Measurements from ENCODE around the gene ZMIZ1.

- TF ChIP-seq CTCF (conservative IDR thresholded peaks at IDR 0.05; ENCODE audit: low read depth, low read length) (no peak), EZH2 (IDR thresholded peaks at IDR 0.05; ENCODE audit: borderline replicate concordance, low read depth, low read length, poor library complexity, severe bottlenecking) (no peak)
These were observed 134.4 kb downstream of the ZMIZ1 start for GRCh38 chr10:79203014-79203644.
